GM19397 (cell line): Measurements from ENCODE around the gene SCGN.

Source experiments
- ATAC-seq: cut with Tn5 transposase; IDR thresholded peaks from one replicate; pipeline ENCODE4 v1.9.1; 2021; ENCODE audit warnings: mild to moderate bottlenecking, moderate library complexity; ENCODE audit not compliant: unreplicated experiment

The SCGN gene

DNA sequence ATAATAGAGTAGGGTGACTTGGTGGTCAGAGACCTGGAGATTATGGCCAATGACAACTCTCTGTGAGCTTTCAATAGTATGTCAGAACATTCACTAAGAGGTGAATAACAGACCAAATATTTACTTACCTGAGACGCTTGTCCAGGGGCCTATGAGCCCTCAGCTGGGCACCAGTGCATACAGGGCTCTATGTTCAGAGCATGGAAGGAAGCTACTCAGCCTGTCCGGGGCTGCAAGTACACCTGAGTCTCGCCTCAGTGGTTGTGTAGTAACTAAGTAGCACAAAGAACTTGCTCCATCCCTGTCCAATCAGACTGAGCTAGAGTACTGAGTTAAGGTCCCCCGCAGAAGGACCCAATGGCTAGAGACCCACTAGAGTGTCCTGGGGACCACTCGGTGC lies 11.6 kb upstream of the SCGN start:
- ATAC-seq = no peak

- no peak for ATAC-seq
Observed at GRCh38 chr6:25640891-25641290, 11.1 kb upstream of the SCGN start.

DNA sequence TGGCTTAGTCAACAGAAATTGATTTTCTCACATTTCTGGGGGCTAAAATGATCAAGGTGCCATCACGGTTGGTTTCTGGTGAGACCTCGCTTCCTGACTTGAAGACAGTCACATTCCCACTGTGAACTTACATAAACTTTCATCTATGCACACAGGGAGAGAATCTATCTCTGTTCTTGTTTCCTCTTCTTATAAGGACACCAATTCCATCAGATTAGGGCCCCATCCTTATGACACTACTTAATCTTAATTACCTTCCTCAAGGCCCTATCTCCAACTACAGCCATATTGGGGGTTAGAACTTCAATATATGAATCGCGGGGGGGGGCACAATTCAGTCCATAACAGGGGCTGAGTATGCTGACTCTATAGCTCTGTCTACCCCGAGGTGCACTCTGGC lies 10.6 kb upstream of the SCGN start:
- ATAC-seq = no peak

GRCh38 chr6:25641940-25642666 lies 9.9 kb upstream of the SCGN start:
- ATAC-seq = no peak

- ATAC-seq = no peak
Observed at GRCh38 chr6:25642667-25643328, 9.2 kb upstream of the SCGN start.

GRCh38 chr6:25645916-25646315 lies 6.1 kb upstream of the SCGN start:
- no peak for ATAC-seq

- no peak for ATAC-seq
Observed at GRCh38 chr6:25649611-25650010, 2.4 kb upstream of the SCGN start.

- no peak for ATAC-seq
Observed at GRCh38 chr6:25655723-25656122, 3.7 kb downstream of the SCGN start.

DNA sequence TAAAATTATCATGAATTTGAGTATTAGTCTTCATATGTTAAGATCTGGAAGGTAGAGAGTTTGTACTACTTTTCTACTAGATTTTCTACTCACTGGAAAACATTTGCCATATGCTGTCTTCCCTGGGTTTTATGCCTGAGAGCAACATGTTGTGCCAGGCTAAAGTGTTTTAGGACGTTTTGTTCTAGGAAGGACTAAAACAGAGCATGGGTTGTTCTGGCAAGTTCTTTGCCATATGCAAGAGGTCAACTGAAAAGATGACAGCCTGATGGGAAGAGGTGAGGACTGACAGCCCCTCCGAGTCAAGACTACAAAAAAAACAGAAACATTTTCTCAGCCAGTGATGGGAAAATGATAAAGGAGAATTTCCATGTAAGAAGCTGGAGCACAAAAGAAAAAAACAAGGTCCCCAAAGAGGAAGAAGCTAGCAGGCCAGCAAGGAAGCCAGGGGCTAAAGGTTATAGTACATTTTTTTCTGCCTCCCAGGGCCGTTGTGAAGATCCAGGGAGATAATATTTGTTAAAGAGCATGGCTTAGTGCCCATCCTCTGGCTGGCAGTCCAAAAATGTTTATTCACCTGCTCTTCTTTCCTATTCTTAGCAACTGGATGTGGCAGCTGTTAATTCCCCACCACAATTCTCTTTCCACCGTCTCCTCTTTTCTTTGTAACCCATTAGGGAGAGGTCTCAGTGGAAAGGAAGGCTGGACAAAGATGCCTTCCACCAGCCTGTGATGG lies 7.8 kb downstream of the SCGN start:
- ATAC-seq = no peak

- ATAC-seq = no peak
Observed at GRCh38 chr6:25660512-25660911, 8.5 kb downstream of the SCGN start.

GRCh38 chr6:25661129-25661779 lies 9.2 kb downstream of the SCGN start:
- ATAC-seq = no peak

DNA sequence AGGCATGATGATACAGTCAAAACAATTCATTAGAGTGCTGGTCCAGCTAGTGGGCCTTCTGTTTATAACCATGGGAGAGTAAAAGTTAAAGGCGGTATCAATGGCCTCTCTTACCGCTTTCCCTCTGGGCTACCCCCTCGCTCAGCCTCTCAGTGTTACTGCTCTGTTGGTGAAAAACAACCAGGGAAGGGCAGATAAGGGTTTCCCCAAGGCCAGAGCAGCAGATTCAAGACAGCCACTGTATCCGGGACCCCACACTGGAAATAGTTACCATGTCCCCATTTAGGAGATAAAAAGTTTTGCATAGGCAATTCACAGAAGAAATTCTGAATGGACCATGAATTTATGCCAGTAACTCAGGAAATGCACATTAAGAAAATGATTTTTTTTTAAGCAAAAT lies 13.4 kb downstream of the SCGN start:
- no peak for ATAC-seq

- ATAC-seq = no peak
Observed at GRCh38 chr6:25669413-25669812, 17.4 kb downstream of the SCGN start.

GRCh38 chr6:25670208-25670607 lies 18.2 kb downstream of the SCGN start:
- ATAC-seq = no peak

- no peak for ATAC-seq
Observed at GRCh38 chr6:25670793-25671513, 18.9 kb downstream of the SCGN start.

DNA sequence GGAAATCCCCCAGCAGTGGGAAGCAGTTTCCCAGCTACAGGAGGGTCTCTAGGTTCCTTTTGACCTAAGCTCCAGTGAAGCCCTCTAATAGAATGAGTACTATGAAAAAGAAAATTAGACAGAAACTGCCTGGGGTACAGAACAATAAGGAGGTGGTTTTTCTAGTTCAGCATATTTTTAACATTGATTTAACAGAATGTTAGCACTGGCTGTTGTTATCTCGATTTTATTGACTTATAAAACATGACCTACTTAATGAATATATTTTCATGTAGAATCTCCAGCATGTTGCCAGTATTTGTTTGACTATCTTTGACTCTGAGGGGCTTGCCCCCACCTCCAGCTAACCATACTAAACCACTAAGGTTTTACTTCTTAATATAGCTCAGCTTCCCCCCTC lies 19.6 kb downstream of the SCGN start:
- ATAC-seq = no peak

- ATAC-seq = no peak
Observed at GRCh38 chr6:25675167-25675566, 23.2 kb downstream of the SCGN start.

GRCh38 chr6:25676775-25677174 lies 24.8 kb downstream of the SCGN start:
- no peak for ATAC-seq

- ATAC-seq = no peak
Observed at GRCh38 chr6:25681848-25682247, 29.8 kb downstream of the SCGN start.

- ATAC-seq = no peak
Observed at GRCh38 chr6:25682324-25682723, 30.3 kb downstream of the SCGN start.

DNA sequence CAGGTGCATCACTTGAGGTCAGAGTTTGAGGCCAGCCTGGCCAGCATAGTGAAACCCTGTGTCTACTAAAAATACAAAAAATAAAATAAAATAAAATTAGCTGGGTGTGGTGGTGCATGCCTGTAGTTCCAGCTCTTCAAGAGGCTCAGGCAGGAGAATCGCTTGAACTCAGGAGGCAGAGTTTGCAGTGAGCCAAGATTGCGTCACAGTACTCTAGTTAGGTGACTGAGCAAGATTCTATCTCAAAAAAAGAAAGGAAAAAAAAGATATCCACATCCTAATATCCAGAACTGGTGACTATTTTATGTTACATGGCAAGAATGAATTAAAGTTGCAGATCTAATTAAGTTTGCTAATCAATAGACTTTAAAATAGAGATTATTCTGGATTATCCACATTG lies 32.5 kb downstream of the SCGN start:
- ATAC-seq = no peak
